ENCODE results near the gene ADAMTS6. TPM values are rescaled to one million over a fixed set of nuclear protein-coding genes. Genes with fewer than 3 reads are reported as not detected.

ADAMTS6 gene, protein sequence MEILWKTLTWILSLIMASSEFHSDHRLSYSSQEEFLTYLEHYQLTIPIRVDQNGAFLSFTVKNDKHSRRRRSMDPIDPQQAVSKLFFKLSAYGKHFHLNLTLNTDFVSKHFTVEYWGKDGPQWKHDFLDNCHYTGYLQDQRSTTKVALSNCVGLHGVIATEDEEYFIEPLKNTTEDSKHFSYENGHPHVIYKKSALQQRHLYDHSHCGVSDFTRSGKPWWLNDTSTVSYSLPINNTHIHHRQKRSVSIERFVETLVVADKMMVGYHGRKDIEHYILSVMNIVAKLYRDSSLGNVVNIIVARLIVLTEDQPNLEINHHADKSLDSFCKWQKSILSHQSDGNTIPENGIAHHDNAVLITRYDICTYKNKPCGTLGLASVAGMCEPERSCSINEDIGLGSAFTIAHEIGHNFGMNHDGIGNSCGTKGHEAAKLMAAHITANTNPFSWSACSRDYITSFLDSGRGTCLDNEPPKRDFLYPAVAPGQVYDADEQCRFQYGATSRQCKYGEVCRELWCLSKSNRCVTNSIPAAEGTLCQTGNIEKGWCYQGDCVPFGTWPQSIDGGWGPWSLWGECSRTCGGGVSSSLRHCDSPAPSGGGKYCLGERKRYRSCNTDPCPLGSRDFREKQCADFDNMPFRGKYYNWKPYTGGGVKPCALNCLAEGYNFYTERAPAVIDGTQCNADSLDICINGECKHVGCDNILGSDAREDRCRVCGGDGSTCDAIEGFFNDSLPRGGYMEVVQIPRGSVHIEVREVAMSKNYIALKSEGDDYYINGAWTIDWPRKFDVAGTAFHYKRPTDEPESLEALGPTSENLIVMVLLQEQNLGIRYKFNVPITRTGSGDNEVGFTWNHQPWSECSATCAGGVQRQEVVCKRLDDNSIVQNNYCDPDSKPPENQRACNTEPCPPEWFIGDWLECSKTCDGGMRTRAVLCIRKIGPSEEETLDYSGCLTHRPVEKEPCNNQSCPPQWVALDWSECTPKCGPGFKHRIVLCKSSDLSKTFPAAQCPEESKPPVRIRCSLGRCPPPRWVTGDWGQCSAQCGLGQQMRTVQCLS (N-terminal part only)
- 95.9 and 121 TPM in 2 replicates for total RNA-seq

DNA sequence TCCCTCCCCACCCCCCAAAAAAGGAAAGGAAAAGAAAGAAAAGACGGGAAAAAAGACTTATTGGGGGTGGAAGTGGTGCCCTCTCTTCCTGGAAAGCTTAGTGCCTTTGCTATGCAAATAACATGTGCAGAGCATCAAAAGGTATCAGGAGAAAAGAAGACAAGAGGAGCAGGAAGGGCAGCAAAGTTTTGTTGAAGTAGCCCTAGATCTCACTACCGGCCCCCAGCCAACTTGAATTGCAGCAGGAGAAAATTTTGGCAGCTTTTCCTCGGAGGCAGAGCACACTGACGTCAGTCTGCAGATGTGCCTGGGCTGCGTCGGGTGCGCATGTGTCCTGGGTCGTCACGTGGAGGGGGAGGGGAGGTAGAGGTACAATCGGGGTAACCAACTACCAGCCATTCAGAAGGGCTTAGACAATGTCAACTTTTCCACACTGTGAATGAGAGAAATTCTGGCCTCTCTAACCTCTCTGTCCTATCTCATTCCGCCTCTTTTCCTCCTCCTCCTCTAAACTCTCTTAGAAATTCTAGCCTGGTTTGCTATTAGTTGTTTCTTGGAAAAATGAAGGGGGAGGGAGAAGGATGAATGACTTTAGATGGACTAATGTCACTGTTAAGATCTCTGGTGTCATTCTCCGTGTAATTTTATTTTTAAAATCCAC lies at the start of gene ADAMTS6:
TSS of gene ADAMTS6 (minus strand) at position 286 of the 661 bp plus-strand sequence. CDS start 8,247 bp downstream, outside the sequence.
- H3K4me3 ChIP-seq (ENCODE audit: low read depth, low read length) = peak within 1 kb of the TSS; percentile 76
- peak; percentile 99 for DNase-seq (ENCODE audit: low read depth)
- TF ChIP-seq, protein P1, sequence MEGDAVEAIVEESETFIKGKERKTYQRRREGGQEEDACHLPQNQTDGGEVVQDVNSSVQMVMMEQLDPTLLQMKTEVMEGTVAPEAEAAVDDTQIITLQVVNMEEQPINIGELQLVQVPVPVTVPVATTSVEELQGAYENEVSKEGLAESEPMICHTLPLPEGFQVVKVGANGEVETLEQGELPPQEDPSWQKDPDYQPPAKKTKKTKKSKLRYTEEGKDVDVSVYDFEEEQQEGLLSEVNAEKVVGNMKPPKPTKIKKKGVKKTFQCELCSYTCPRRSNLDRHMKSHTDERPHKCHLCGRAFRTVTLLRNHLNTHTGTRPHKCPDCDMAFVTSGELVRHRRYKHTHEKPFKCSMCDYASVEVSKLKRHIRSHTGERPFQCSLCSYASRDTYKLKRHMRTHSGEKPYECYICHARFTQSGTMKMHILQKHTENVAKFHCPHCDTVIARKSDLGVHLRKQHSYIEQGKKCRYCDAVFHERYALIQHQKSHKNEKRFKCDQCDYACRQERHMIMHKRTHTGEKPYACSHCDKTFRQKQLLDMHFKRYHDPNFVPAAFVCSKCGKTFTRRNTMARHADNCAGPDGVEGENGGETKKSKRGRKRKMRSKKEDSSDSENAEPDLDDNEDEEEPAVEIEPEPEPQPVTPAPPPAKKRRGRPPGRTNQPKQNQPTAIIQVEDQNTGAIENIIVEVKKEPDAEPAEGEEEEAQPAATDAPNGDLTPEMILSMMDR (IDR thresholded peaks at IDR 0.05; ENCODE audit: insufficient read depth, low read depth, low read length) = no peak

DNA sequence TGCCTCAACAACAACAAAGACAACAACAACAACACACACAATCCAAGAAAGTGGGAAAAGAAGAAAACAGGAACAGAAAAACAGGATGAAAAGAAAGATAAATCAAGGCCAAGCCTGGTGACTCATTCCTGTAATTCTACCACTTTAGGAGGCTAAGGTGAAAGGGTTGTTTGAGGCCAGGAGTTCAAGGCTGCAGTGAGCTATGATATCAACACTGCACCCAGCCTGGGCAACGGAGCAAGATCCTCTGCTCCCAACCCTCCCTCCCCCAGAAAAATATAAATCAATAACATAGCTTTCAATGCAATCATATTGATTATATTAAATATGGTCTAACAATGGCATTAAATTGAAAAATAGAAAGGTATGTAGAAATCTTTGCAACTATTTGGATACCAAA lies 49.2 kb upstream of the ADAMTS6 start:
- no peak for DNase-seq (ENCODE audit: low read depth)
- no peak overlapping the region for H3K4me3 ChIP-seq (ENCODE audit: low read depth, low read length)
- TF ChIP-seq, protein P1 (IDR thresholded peaks at IDR 0.05; ENCODE audit: insufficient read depth, low read depth, low read length) = no peak

DNA sequence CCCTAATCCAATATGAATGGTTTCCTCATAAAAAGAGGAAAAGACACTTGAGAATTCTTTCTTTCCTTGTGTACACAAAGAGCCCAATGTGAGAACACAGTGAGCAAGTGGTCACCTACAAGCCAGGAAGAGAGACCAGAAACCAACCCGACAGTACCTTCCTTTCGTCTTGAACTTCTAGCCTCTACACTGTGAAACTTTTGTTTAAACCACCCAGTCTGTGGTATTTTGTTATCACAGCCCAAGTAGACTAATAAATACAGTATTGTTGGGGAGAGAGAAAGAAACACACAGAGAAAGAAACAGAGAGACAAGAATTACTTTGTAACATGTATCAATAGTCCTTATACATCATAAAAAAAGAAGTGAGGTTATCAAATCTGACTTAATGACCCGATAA lies 44.0 kb upstream of the ADAMTS6 start:
- H3K4me3 ChIP-seq (ENCODE audit: low read depth, low read length) = no peak overlapping the region
- no peak for DNase-seq (ENCODE audit: low read depth)
- TF ChIP-seq, protein P1 (IDR thresholded peaks at IDR 0.05; ENCODE audit: insufficient read depth, low read depth, low read length) = no peak

DNA sequence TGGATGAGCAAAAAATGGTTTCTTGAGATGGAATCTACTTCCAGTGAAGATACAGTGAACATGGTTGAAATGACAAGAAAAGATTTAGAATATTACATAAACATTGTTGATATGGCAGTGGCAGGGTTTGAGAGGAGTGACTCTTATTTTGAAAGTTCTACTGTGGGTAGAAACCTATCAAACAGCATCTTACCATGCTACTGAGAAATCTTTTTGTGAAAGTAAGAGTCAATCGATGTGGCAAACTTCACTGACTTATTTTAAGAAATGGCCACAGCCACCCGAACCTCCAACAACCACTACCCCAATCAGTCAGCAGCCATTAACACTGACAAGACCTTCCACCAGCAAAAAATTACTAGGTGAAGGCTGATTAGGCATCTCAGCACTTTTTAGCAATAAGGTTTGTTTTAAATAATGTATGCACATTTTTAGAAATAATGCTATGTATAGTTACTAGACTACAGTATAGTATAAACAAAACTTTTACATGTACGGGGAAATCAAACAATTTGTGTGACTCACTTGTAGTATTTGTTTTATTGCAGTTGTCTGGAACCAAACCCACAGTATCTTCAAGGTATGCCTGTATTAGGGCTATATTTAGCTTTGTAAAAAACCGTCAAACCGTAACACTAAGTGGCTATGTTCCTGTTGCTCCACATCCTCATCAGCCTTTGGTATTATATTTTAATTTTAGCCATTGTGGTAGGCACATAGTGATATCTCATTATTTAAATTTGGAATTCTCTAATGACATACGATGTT lies 30.6 kb upstream of the ADAMTS6 start:
- H3K4me3 ChIP-seq (ENCODE audit: low read depth, low read length) = no peak overlapping the region
- TF ChIP-seq, protein P1 (IDR thresholded peaks at IDR 0.05; ENCODE audit: insufficient read depth, low read depth, low read length) = no peak
- peak; percentile 12 for DNase-seq (ENCODE audit: low read depth)

DNA sequence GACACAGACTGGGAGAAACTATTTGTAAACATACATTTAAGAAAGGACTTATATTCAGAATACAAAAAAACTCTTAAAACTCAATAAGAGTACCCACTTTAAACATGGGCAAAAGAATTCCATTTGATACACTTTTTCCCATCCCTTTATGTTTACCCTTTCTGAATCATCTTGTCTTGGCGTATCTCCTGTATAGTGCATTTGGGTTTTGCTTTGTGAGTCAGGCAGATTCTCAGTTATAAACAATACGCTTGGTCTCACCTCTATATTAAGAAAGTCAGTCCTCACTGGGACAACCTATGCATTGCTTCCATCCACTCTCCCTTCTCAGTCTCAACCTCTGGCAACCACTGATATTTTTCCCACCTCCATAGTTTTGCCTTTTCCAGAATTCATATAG lies 27.3 kb upstream of the ADAMTS6 start:
- DNase-seq (ENCODE audit: low read depth) = no peak
- TF ChIP-seq, protein P1 (IDR thresholded peaks at IDR 0.05; ENCODE audit: insufficient read depth, low read depth, low read length) = no peak
- H3K4me3 ChIP-seq (ENCODE audit: low read depth, low read length) = no peak overlapping the region

Measured in fibroblast of villous mesenchyme (primary cell).